ENCODE measurements around the gene UTY.

DNA sequence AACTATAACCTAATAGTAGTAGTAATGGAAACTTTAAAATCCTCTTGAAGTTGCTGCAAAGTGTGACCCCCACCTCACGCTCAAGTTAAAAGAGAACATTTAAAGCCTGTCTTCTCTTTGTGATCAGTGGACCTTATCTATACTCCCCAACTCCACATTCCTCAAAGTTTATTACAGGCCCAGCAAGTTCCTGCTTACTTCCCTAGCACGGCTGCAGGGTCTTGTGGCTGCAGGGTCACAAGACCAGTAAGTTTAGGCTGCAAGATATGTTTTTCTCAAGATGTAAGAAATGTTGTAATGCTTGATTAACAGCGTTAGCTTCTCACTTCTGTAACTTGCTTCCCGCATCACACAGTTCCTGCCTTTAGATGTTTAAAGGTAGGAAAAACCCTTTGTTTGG is 141.1 kb downstream of the UTY start:
- no peak for TF ChIP-seq EZH2phosphoT487 (IDR thresholded peaks at IDR 0.05; ENCODE audit: unreplicated experiment)
- no peak for TF ChIP-seq CREB1 (CRISPR knock-in tag; IDR thresholded peaks at IDR 0.05; ENCODE audit: low read depth)
- TF ChIP-seq, protein P1, sequence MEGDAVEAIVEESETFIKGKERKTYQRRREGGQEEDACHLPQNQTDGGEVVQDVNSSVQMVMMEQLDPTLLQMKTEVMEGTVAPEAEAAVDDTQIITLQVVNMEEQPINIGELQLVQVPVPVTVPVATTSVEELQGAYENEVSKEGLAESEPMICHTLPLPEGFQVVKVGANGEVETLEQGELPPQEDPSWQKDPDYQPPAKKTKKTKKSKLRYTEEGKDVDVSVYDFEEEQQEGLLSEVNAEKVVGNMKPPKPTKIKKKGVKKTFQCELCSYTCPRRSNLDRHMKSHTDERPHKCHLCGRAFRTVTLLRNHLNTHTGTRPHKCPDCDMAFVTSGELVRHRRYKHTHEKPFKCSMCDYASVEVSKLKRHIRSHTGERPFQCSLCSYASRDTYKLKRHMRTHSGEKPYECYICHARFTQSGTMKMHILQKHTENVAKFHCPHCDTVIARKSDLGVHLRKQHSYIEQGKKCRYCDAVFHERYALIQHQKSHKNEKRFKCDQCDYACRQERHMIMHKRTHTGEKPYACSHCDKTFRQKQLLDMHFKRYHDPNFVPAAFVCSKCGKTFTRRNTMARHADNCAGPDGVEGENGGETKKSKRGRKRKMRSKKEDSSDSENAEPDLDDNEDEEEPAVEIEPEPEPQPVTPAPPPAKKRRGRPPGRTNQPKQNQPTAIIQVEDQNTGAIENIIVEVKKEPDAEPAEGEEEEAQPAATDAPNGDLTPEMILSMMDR (conservative IDR thresholded peaks at IDR 0.05; ENCODE audit: low read depth in 2 of 2) = no peak
- TF ChIP-seq EZH2 (IDR thresholded peaks at IDR 0.05; ENCODE audit: low read depth, unreplicated experiment) = no peak
- no peak for TF ChIP-seq POLR2AphosphoS5 (IDR thresholded peaks at IDR 0.05; ENCODE audit: low read depth)
- no peak for TF ChIP-seq ZNF114 (CRISPR knock-in tag; IDR thresholded peaks at IDR 0.05)
- no peak for TF ChIP-seq JUNB (IDR thresholded peaks at IDR 0.05; ENCODE audit: unreplicated experiment)
- TF ChIP-seq, protein P2, sequence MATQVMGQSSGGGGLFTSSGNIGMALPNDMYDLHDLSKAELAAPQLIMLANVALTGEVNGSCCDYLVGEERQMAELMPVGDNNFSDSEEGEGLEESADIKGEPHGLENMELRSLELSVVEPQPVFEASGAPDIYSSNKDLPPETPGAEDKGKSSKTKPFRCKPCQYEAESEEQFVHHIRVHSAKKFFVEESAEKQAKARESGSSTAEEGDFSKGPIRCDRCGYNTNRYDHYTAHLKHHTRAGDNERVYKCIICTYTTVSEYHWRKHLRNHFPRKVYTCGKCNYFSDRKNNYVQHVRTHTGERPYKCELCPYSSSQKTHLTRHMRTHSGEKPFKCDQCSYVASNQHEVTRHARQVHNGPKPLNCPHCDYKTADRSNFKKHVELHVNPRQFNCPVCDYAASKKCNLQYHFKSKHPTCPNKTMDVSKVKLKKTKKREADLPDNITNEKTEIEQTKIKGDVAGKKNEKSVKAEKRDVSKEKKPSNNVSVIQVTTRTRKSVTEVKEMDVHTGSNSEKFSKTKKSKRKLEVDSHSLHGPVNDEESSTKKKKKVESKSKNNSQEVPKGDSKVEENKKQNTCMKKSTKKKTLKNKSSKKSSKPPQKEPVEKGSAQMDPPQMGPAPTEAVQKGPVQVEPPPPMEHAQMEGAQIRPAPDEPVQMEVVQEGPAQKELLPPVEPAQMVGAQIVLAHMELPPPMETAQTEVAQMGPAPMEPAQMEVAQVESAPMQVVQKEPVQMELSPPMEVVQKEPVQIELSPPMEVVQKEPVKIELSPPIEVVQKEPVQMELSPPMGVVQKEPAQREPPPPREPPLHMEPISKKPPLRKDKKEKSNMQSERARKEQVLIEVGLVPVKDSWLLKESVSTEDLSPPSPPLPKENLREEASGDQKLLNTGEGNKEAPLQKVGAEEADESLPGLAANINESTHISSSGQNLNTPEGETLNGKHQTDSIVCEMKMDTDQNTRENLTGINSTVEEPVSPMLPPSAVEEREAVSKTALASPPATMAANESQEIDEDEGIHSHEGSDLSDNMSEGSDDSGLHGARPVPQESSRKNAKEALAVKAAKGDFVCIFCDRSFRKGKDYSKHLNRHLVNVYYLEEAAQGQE (IDR thresholded peaks at IDR 0.05; ENCODE audit: unreplicated experiment) = no peak
- TF ChIP-seq, protein P3, sequence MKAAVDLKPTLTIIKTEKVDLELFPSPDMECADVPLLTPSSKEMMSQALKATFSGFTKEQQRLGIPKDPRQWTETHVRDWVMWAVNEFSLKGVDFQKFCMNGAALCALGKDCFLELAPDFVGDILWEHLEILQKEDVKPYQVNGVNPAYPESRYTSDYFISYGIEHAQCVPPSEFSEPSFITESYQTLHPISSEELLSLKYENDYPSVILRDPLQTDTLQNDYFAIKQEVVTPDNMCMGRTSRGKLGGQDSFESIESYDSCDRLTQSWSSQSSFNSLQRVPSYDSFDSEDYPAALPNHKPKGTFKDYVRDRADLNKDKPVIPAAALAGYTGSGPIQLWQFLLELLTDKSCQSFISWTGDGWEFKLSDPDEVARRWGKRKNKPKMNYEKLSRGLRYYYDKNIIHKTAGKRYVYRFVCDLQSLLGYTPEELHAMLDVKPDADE (IDR thresholded peaks at IDR 0.05) = no peak
- no peak for TF ChIP-seq NANOG (IDR thresholded peaks at IDR 0.05; ENCODE audit: borderline replicate concordance)

All from GM23338 (cell line).